GM21447 (cell line): ENCODE data around the gene ANO7.
"Not testable (repeated sequence)": the region's sequence is repeated elsewhere in the genome, so short reads cannot be mapped to it uniquely, and the experiment has no call there.

Experiments
- ATAC-seq: cut with Tn5 transposase; IDR thresholded peaks from one replicate; pipeline ENCODE4 v1.9.1; 2021; ENCODE audit not compliant: unreplicated experiment

ANO7 gene

GRCh38 chr2:241189093-241189855 is 797 bp downstream of the ANO7 start:
- no peak for ATAC-seq

DNA sequence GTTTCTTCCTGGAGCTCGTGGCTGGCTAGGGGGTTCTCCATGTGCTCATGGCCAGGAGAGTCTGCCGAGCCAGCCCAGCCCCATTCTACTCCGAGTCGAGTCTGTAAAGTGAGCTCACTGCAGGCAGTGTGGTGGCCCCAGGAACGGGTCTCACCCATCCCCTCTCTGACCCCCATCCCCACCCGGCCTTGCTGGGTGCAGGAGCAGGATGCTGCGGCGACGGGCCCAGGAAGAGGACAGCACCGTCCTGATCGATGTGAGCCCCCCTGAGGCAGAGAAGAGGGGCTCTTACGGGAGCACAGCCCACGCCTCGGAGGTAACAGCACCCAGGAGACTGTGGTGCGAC is 1.4 kb downstream of the ANO7 start:
- no peak for ATAC-seq

- no peak for ATAC-seq
Observed at GRCh38 chr2:241190291-241190981, 2.0 kb downstream of the ANO7 start.

- ATAC-seq: no peak
Observed at GRCh38 chr2:241191081-241191480, 2.6 kb downstream of the ANO7 start.

DNA sequence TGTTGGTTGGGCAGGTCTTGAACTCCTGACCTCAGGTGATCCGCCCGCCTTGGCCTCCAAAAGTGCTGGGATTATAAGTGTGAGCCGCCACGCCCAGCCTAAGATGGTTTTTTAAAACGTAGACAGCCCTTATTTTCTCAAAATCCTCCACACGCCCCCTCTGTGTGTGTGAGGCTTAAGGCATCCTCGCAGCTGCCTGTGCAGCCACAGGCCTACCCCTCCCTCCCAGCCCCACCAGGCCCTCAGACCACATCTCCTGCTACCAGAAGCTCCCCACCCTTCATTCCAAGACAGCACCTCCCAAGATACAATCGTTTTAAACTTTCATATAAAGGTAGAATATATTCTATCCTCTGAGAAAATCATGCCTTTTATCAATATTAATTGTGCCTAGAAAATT is 4.8 kb downstream of the ANO7 start:
- no peak for ATAC-seq

- ATAC-seq: no peak
Observed at GRCh38 chr2:241194811-241195210, 6.3 kb downstream of the ANO7 start.

- ATAC-seq: no peak
Observed at GRCh38 chr2:241195506-241196130, 7.1 kb downstream of the ANO7 start.

DNA sequence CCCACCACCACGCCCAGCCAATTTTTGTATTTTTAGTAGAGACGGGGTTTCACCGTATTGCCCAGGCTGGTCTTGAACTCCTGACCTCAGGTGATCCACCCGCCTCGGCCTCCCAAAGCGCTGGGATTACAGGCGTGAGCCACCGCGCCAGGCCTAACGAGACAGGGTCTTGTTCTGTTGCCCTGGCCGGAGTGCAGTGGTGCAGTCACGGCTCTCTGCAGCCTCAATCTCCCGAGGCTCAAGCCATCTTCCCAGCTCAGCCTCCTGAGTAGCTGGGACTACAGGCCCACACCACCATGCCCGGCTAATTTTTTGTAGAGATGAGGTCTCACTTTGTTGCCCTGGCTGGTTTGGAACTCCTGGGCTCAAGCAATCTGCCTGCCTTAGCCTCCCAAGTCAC is 8.8 kb downstream of the ANO7 start:
- not testable (repeated sequence) for ATAC-seq

DNA sequence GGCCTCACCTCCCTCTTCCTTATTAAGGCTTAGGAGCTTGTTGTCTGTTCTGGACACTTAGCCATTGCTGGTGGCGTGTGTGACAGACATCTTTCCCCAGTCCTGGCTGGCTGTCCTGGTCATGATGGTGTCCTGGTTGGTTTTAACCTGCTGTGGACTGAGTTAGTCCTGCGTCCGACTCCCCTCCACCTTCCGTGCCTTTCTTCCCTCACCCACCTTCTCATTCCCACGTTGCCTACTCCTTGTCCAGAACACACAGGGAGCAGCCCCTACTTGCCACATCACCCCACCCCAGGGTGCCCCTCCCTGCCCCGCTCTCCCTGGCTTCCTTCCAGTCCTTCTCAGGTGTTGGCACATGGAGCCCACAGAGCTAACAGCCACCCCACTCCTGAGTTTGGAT is 9.5 kb downstream of the ANO7 start:
- ATAC-seq: no peak

DNA sequence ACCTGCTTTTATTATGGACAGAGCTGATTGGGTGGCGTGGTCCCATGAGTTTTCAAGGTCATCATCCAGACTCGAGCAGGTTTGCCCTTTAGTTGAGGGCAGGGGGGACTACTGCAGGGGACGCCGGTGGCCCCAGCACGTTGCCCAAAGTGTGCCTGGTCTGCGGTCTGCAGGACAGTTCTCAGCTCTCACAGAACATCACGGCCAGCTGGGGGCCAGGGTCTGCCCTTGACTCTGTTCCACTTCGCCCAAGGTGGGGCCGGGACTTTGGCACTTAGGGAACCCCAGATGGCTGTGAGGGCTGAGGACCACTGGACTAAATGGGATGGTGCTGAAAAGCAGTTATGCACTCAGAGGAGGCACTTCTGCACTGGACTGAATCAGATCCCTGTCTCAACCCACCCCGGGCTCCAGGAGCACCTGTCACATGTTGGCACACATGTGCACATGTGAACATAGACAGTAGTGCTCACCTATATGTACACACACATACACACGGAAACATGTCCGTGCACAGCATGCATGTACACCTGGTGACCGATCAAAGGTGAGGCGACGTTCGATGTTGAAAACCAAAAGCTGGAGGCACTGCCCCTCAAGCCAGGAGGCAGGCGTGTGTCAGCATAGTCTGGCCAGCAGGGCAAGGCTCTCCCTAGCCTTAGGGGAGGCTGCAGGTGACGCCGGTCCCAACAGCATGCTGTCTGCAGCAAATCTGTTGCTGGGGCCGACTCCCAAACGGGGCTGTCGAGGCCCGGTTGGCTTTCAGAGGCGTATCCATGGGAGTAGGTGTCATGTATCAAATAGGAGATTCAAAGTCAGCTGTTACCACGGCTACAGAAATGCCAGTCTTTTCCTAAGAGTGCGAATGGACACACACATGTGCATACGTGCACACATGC is 10.2 kb downstream of the ANO7 start:
- no peak for ATAC-seq

DNA sequence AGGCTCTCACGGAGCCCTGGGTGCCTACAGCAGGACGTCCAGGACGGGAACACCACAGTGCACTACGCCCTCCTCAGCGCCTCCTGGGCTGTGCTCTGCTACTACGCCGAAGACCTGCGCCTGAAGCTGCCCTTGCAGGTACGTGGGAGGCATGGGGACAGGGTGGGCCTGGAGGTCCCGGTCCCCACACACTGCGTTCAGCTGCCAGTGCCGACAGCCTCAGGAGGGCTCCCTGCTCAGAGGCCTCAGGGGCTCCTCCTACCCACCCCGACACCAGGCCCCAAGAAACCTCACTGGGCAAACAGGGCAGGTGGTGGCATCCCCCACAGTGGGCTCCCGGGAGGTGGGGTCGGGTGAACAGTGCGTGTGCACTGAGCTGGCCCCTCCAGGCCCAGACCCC is 10.8 kb downstream of the ANO7 start:
- no peak for ATAC-seq

- ATAC-seq: no peak
Observed at GRCh38 chr2:241199897-241200821, 11.7 kb downstream of the ANO7 start.

DNA sequence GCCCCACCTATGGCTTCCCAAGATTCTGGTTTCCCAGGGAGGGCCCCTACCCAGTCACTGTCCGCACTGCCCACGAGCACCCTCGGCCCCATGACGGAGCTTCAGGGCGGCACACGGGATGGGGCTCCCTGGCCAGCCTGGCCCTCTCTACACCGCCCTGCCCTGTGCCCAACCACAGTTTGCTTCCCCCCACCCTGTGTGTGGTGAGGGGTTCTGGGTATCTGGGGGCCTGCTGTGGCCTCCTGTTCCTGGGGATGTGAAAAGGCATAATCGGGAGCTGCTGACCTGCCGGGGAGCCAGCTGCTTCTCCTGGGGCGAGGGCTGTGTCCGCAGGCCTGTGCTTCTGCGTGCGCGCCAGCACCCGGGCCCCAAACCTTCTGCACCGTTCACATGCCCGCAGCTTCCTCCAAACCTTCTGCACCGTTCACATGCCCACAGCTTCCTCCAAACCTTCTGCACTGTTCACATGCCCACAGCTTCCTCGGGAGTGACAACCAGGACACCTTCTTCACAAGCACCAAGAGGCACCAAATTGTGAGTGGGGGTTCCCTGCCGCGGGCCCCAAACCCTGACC is 12.4 kb downstream of the ANO7 start:
- ATAC-seq: no peak

GRCh38 chr2:241201445-241202267 is 13.2 kb downstream of the ANO7 start:
- ATAC-seq: no peak

DNA sequence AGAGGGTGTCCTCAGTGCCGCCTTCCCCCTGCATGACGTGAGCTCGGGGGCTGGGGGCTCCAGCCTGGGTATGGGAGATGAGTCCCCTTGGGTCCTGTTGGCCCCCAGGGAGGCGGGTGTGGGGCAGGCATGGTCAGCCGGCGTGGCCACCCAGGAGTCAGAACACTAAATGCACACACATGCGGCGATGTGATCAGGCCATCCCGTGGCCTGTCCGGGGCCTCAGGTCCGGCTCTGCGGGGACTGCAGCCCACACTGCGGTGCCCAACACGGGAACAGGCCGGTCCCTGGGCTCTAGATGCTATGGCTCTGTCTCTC is 13.8 kb downstream of the ANO7 start:
- no peak for ATAC-seq

- no peak for ATAC-seq
Observed at GRCh38 chr2:241202681-241203080, 14.2 kb downstream of the ANO7 start.

DNA sequence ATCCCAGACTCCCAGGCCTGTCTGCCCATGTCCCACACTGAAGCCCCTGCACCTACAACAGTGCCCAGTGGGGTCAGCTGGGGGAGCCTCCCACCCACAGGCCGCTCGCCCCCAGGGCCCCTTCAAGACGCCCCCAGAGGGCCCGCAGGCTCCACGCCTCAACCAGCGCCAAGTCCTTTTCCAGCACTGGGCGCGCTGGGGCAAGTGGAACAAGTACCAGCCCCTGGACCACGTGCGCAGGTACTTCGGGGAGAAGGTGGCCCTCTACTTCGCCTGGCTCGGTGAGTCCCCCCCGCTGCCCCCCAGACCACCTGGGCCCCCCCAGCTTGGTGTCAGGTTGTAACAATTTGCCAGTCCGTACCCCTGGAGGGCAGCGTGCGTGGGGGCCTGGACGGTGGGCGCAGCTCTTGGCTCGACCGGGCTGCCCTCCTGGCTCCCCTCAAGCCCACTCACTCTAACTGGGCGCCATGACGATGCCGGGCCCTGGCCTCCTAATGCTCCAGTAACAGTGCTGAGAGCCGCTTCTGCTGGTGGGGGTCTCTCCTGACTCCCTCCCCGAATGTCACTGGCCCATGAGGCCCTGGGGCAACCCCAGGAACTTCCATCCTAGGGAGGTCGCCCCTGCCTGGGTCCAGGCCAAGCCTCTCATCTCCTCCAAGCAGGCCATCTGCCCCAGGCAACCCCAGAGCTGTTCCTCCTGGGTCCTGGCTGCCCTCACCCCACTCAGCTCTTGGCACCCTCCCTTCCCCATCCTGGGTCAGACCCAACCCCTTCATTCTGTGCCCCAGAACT is 14.9 kb downstream of the ANO7 start:
- ATAC-seq: no peak

- no peak for ATAC-seq
Observed at GRCh38 chr2:241204010-241204384, 15.5 kb downstream of the ANO7 start.
